GM23338 (cell line): ENCODE results near the gene MUC12. TPM values are rescaled to one million over a fixed set of nuclear protein-coding genes. Genes with fewer than 3 reads are reported as not detected.

Source experiments
- ATAC-seq: fragments of 200-7000 bp; cut with Tn5 transposase; 3 replicates; pipeline ENCODE4 v1.9.1; 2020
- DNase-seq: peaks from one replicate; pipeline ENCODE4 v3.0.0-alpha.2; 2015; ENCODE audit warnings: low spot score
- H2AFZ ChIP-seq: fragments of 200-600 bp; sonication (generic); 2 replicates; pipeline ENCODE4 v1.8.0; 2016; ENCODE audit warnings: antibody characterized with exemption, mild to moderate bottlenecking, moderate library complexity
- H3F3A ChIP-seq: fragments of 200-600 bp; sonication (generic); replicated peaks from 2 replicates; pipeline ENCODE4 v1.8.0; 2017; ENCODE audit warnings: antibody characterized with exemption, mixed run types, low read depth
- H3K27ac ChIP-seq: fragments of 200-600 bp; sonication (generic); 2 replicates; pipeline ENCODE4 v1.6.1; 2016; ENCODE audit warnings: low read depth
- H3K27me3 ChIP-seq: fragments of 200-600 bp; sonication (generic); 2 replicates; pipeline ENCODE4 v1.8.0; 2016; ENCODE audit warnings: mild to moderate bottlenecking, mixed run types, moderate library complexity; ENCODE audit not compliant: insufficient read depth
- H3K36me3 ChIP-seq: fragments of 200-600 bp; sonication (generic); 2 replicates; pipeline ENCODE4 v1.8.0; 2016; ENCODE audit warnings: mild to moderate bottlenecking; ENCODE audit not compliant: insufficient read depth
- H3K4me1 ChIP-seq: fragments of 200-600 bp; sonication (generic); 2 replicates; pipeline ENCODE4 v1.8.0; 2016; ENCODE audit warnings: mild to moderate bottlenecking, moderate library complexity; ENCODE audit not compliant: insufficient read depth
- H3K4me2 ChIP-seq: fragments of 200-600 bp; sonication (generic); 2 replicates; pipeline ENCODE4 v1.7.1; 2017; ENCODE audit warnings: mixed run types
- H3K4me3 ChIP-seq: fragments of 200-600 bp; sonication (generic); 2 replicates; pipeline ENCODE4 v1.6.1; 2016; ENCODE audit warnings: mixed run types
- H3K79me2 ChIP-seq: fragments of 200-600 bp; sonication (generic); replicated peaks from 2 replicates; pipeline ENCODE4 v1.8.0; 2017; ENCODE audit warnings: mild to moderate bottlenecking; ENCODE audit not compliant: insufficient read depth
- H3K9me2 ChIP-seq: fragments of 200-600 bp; sonication (generic); 2 replicates; pipeline ENCODE4 v1.8.0; 2017; ENCODE audit not compliant: insufficient read depth
- H4K20me1 ChIP-seq: fragments of 200-600 bp; sonication (generic); replicated peaks from 2 replicates; pipeline ENCODE4 v1.8.0; 2017; ENCODE audit warnings: mild to moderate bottlenecking; ENCODE audit not compliant: insufficient read depth
- H3K27ac Mint-ChIP-seq: 2 replicates; pipeline ENCODE4 v1.8.0; 2020; ENCODE audit warnings: inconsistent platforms, mild to moderate bottlenecking, moderate library complexity, mixed read lengths
- H3K27me3 Mint-ChIP-seq: 3 replicates; pipeline ENCODE4 v1.8.0; 2022; ENCODE audit warnings: low read depth, mild to moderate bottlenecking, moderate library complexity, mixed read lengths, inconsistent platforms; ENCODE audit not compliant: insufficient read depth, poor library complexity
- H3K36me3 Mint-ChIP-seq: 3 replicates; pipeline ENCODE4 v1.8.0; 2021; ENCODE audit warnings: low read depth, mild to moderate bottlenecking, inconsistent platforms, moderate library complexity, mixed read lengths
- H3K4me1 Mint-ChIP-seq: 3 replicates; pipeline ENCODE4 v1.8.0; 2020; ENCODE audit warnings: mild to moderate bottlenecking, inconsistent platforms, mixed read lengths
- H3K4me3 Mint-ChIP-seq: 3 replicates; pipeline ENCODE4 v1.8.0; 2021; ENCODE audit warnings: moderate library complexity, mild to moderate bottlenecking, inconsistent platforms, mixed read lengths
- H3K9me3 Mint-ChIP-seq: 3 replicates; pipeline ENCODE4 v1.8.0; 2020; ENCODE audit warnings: moderate library complexity, mild to moderate bottlenecking, inconsistent platforms, mixed read lengths
- CREB1 ChIP-seq: fragments of 250-450 bp; sonication (Bioruptor Pico); IDR thresholded peaks from 2 replicates; pipeline ENCODE4 v1.5.0; 2020; ENCODE audit warnings: low read depth, mild to moderate bottlenecking, moderate library complexity
- CTCF ChIP-seq, 2 experiments: fragments of 200-600 bp in 1 of 2; sonication (generic) in 1 of 2; conservative IDR thresholded peaks; 2 replicates each; pipeline versions ENCODE4 v1.5.1 to v1.6.1; 2016 to 2017; ENCODE audit warnings: antibody characterized with exemption in 2 of 2, low read depth in 2 of 2, mild to moderate bottlenecking in 2 of 2, moderate library complexity in 1 of 2
- EZH2 ChIP-seq: fragments of 200-600 bp; sonication (generic); IDR thresholded peaks from one replicate; pipeline ENCODE4 v1.8.0; 2017; ENCODE audit warnings: antibody characterized with exemption, mild to moderate bottlenecking, low read depth; ENCODE audit not compliant: unreplicated experiment
- EZH2phosphoT487 ChIP-seq: fragments of 200-600 bp; sonication (generic); IDR thresholded peaks from one replicate; pipeline ENCODE4 v1.8.1; 2018; ENCODE audit warnings: antibody characterized with exemption; ENCODE audit not compliant: unreplicated experiment
- JUNB ChIP-seq: IDR thresholded peaks from one replicate; pipeline ENCODE4 v1.6.1; 2016; ENCODE audit warnings: antibody characterized with exemption; ENCODE audit not compliant: unreplicated experiment
- NANOG ChIP-seq: IDR thresholded peaks from 2 replicates; pipeline ENCODE4 v1.6.1; 2016; ENCODE audit warnings: antibody characterized with exemption, borderline replicate concordance
- POLR2AphosphoS5 ChIP-seq: IDR thresholded peaks from 2 replicates; pipeline ENCODE4 v1.6.1; 2016; ENCODE audit warnings: antibody characterized with exemption, low read depth
- REST ChIP-seq: IDR thresholded peaks from one replicate; pipeline ENCODE4 v1.6.1; 2018; ENCODE audit warnings: antibody characterized with exemption; ENCODE audit not compliant: unreplicated experiment
- STAT1 ChIP-seq: IDR thresholded peaks from one replicate; pipeline ENCODE4 v1.6.1; 2016; ENCODE audit warnings: antibody characterized with exemption; ENCODE audit not compliant: unreplicated experiment
- ZNF114 ChIP-seq: fragments of 250-450 bp; sonication (Bioruptor Pico); IDR thresholded peaks from 2 replicates; pipeline ENCODE4 v1.5.0; 2020; ENCODE audit warnings: mild to moderate bottlenecking, moderate library complexity
- ZNF331 ChIP-seq: fragments of 250-450 bp; sonication (Bioruptor Pico); IDR thresholded peaks from 2 replicates; pipeline ENCODE4 v1.5.0; 2020; ENCODE audit warnings: low read depth, mild to moderate bottlenecking, moderate library complexity
- polyA plus RNA-seq: library from polyadenylated mRNA; unstranded; fragments of >200 nt; fragmentation: Nextera tagmentation; extraction: Ambion mirVana; gene quantifications from 2 replicates; pipeline ENCODE4 v1.2.1, GENCODE V29; 2016
- total RNA-seq: library from RNA; depleted of rRNA; stranded (reverse); fragments of >200 nt; shearing (Covaris generic); gene quantifications from 2 replicates; pipeline ENCODE4 v1.2.3, GENCODE V29; 2014
- TF ChIP-seq, protein P1 (sequence below): IDR thresholded peaks from 2 replicates; pipeline ENCODE4 v1.6.1; 2016; ENCODE audit warnings: antibody characterized with exemption

The MUC12 gene
- total and polyA plus RNA-seq, 2 experiments from 2014 or later, result 4.6 to 18.0 TPM

GRCh38 chr7:100968031-100968430 lies 1.3 kb upstream of the MUC12 start (continued):
- TF ChIP-seq ZNF114 (no peak), JUNB (no peak), EZH2phosphoT487 (no peak), REST (no peak), ZNF331 (CRISPR knock-in tag) (no peak), STAT1 (no peak), CREB1 (CRISPR knock-in tag) (no peak)
- TF ChIP-seq, protein P1, sequence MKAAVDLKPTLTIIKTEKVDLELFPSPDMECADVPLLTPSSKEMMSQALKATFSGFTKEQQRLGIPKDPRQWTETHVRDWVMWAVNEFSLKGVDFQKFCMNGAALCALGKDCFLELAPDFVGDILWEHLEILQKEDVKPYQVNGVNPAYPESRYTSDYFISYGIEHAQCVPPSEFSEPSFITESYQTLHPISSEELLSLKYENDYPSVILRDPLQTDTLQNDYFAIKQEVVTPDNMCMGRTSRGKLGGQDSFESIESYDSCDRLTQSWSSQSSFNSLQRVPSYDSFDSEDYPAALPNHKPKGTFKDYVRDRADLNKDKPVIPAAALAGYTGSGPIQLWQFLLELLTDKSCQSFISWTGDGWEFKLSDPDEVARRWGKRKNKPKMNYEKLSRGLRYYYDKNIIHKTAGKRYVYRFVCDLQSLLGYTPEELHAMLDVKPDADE, result no peak

DNA sequence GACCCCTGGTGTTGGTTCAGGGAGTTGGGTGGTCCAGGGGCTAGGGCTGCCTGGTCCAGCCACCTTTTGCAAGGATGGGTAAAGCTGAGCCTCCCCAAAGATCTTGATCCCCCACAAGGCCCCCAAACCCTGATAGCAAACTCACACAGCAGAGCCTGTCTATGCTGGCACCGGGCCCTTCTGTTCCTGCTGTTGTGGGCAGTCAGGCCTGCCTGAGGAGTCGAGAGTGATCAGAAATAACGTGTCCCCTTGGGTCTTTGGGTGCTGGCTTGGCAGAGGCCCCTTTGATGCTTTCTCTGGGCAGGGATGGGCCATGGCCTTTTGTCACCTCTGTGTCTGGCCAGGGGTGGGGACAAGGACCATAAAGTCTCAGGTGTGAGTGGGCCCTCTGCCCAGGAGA lies 715 bp upstream of the MUC12 start:
- peaks cover 29% of the 10 kb centered on the region for H3K27me3 Mint-ChIP-seq
- no peaks in the 10 kb centered on the region; the same call in 2 of the 3 replicates for H3K36me3 Mint-ChIP-seq
- H4K20me1 ChIP-seq, result peaks cover 2% of the 10 kb centered on the region; the same call in 1 of the 2 replicates
- no peak for DNase-seq
- H3F3A ChIP-seq, result peaks cover 15% of the 10 kb centered on the region
- peaks cover 20% of the 10 kb centered on the region for H3K27me3 ChIP-seq
- no peaks in the 10 kb centered on the region for H3K9me3 Mint-ChIP-seq
- no peak overlapping the region for H2AFZ ChIP-seq
- H3K4me3 Mint-ChIP-seq, result no peak overlapping the region
- no peak overlapping the region for H3K4me3 ChIP-seq
- H3K27ac Mint-ChIP-seq, result no peak overlapping the region
- H3K4me2 ChIP-seq, result no peak overlapping the region
- H3K36me3 ChIP-seq, result no peaks in the 10 kb centered on the region
- H3K4me1 ChIP-seq, result peaks cover 38% of the 10 kb centered on the region
- peaks cover 36% of the 10 kb centered on the region for H3K4me1 Mint-ChIP-seq
- no peak overlapping the region for H3K27ac ChIP-seq
- no peaks in the 10 kb centered on the region for H3K9me2 ChIP-seq
- ATAC-seq, result no peak
- H3K79me2 ChIP-seq, result no peaks in the 10 kb centered on the region
- TF ChIP-seq EZH2 (no peak), CTCF (conservative IDR thresholded peaks at IDR 0.05; ENCODE audit: low read depth in 2 of 2) (no peak), POLR2AphosphoS5 (no peak), CREB1 (CRISPR knock-in tag) (no peak), STAT1 (no peak), ZNF331 (CRISPR knock-in tag) (no peak), NANOG (no peak), EZH2phosphoT487 (no peak), ZNF114 (no peak)
- TF ChIP-seq, protein P1, result no peak
